A673 (cell line): ENCODE results near the gene ANKRD44.

Experiments used
- CTCF ChIP-seq: fragments of 300-800, 200-600 bp; sonication (generic); conservative IDR thresholded peaks from 2 replicates; pipeline ENCODE4 v1.5.1; 2017; ENCODE audit warnings: low read depth, mild to moderate bottlenecking, antibody characterized with exemption, low read length, moderate library complexity, mixed read lengths
- EZH2 ChIP-seq: fragments of 200-600 bp; sonication (generic); IDR thresholded peaks from 2 replicates; pipeline ENCODE4 v1.6.1; 2017; ENCODE audit warnings: borderline replicate concordance, low read depth, mild to moderate bottlenecking, mixed read lengths, antibody characterized with exemption, low read length; ENCODE audit not compliant: poor library complexity, severe bottlenecking

- TF ChIP-seq CTCF: no peak
- no peak for TF ChIP-seq EZH2
Measured at GRCh38 chr2:197140045-197140444, 170.5 kb downstream of the ANKRD44 start.
